ENCODE results near the gene SERINC5. TPM values are rescaled to one million over a fixed set of nuclear protein-coding genes. Genes with fewer than 3 reads are reported as not detected.
"Not testable (repeated sequence)": the region's sequence is repeated elsewhere in the genome, so short reads cannot be mapped to it uniquely, and the experiment has no call there.

Gene SERINC5
- total and polyA plus RNA-seq, 7 donors, result 0.70 to 8.6 (median 2.7) TPM

DNA sequence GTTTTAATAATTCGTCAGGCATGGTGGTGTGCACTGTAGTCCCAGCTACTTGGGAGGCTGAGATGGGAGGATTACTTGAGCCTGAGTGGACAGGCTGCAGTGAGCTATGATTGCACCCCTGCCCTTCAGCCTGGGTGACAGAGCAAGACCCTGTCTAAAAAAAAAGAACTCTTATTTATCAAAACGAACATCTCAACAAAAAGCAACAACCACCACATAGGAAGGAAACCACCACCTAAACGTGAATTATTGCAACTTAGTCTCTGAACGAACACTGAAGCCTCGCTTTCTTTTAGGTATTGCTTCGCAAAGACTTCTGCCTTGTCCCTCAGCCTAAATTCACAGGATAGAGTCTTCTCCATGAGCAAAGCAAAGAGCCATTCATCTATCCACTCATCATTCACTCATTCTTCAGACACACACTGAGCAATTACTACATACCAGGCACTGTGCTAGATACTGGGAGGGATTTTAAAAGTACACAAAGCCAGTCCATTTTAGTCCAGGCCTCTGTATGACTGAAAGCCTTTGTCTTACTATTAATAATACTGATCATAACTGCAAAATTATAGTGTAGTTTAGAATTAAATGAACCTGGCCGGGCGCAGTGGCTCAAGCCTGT, 163.3 kb downstream of the SERINC5 start:
- Histone ChIP-seq H3K27me3 (ENCODE audit: insufficient read depth in 3 of 3, low read length in 2 of 3) (no peaks in the 10 kb centered on the region), H3K36me3 (ENCODE audit: insufficient read depth in 1 of 2, low read depth in 1 of 2) (no peaks in the 10 kb centered on the region), H3K4me3 (no peak overlapping the region), H3K9me3 (no peaks in the 10 kb centered on the region), H3K4me1 (peaks cover 6% of the 10 kb centered on the region), H3K27ac (no peak overlapping the region)
- TF ChIP-seq, protein P1, sequence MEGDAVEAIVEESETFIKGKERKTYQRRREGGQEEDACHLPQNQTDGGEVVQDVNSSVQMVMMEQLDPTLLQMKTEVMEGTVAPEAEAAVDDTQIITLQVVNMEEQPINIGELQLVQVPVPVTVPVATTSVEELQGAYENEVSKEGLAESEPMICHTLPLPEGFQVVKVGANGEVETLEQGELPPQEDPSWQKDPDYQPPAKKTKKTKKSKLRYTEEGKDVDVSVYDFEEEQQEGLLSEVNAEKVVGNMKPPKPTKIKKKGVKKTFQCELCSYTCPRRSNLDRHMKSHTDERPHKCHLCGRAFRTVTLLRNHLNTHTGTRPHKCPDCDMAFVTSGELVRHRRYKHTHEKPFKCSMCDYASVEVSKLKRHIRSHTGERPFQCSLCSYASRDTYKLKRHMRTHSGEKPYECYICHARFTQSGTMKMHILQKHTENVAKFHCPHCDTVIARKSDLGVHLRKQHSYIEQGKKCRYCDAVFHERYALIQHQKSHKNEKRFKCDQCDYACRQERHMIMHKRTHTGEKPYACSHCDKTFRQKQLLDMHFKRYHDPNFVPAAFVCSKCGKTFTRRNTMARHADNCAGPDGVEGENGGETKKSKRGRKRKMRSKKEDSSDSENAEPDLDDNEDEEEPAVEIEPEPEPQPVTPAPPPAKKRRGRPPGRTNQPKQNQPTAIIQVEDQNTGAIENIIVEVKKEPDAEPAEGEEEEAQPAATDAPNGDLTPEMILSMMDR (IDR thresholded peaks at IDR 0.05), result no peak
- intact Hi-C loops (cut with DNase I), result loop anchor here (1.0 to 5.0 kb wide), 4 partner anchors 182 to 215 kb away; no protein-coding TSS in a partner anchor
- WGBS, 3 donors, result 90 to 93% (median 92%) methylated on average over 8 of the region's 8 CpGs
- DNase-seq (no peak), ATAC-seq (peak in 1 of 4 donors; percentile 8)

DNA sequence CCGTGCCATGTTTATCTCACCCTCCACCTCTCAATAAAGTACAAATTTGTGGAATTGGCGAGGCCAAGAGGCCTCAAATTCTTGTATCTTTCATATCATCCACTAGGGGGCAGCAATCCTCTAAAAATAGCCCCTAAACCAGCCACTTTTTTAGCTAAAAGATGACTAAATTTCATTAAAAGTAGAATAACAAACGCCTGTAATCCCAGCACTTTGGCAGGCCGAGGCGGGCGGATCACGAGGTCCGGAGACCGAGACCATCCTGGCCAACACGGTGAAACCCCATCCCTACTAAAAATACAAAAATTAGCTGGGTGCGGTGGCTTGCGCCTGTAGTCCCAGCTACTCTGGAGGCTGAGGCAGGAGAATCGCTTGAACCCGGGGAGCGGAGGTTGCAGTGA, 164.1 kb downstream of the SERINC5 start:
- not testable (repeated sequence) for H3K27ac ChIP-seq; H3K36me3 ChIP-seq (ENCODE audit: insufficient read depth in 1 of 2, low read depth in 1 of 2); H3K4me1 ChIP-seq; H3K4me3 ChIP-seq; H3K9me3 ChIP-seq; H3K27me3 ChIP-seq (ENCODE audit: insufficient read depth in 3 of 3, low read length in 2 of 3)
- intact Hi-C loops (cut with DNase I), result loop anchor here (1.0 to 5.0 kb wide), 4 partner anchors 183 to 216 kb away; no protein-coding TSS in a partner anchor
- TF ChIP-seq, protein P1 (IDR thresholded peaks at IDR 0.05), result peak; percentile 81
- DNase-seq (peak; percentile 35 to 61), ATAC-seq (peak; percentile 60 to 89 (median 70))
- 15 to 32% (median 21%) methylated on average over 15 of the region's 15 CpGs for WGBS, 3 donors

DNA sequence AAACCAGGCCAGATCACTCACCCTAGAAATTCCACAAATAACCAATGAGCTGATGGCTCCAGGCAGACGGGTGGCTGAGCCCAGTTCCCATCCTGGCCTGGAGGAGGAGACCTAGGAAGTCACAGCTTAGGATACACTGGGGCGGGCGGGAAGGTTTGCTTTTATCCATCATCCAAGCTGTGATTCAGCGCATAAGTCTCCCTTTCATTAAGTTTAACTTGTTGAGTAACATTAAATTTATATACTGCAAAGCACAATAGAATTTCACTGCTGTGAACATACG, 165.0 kb downstream of the SERINC5 start:
- intact Hi-C loops (cut with DNase I), result loop anchor here in 1 of 2 donors (5.0 kb wide), 2 partner anchors 186 to 216 kb away; no protein-coding TSS in a partner anchor
- WGBS, 3 donors, result 93 to 95% (median 94%) methylated on average over 5 of the region's 5 CpGs
- H3K36me3 ChIP-seq (ENCODE audit: insufficient read depth in 1 of 2, low read depth in 1 of 2), result no peaks in the 10 kb centered on the region
- H3K4me3 ChIP-seq, result no peak overlapping the region
- peaks cover 6% of the 10 kb centered on the region for H3K4me1 ChIP-seq
- no peaks in the 10 kb centered on the region for H3K9me3 ChIP-seq
- no peaks in the 10 kb centered on the region for H3K27me3 ChIP-seq (ENCODE audit: insufficient read depth in 3 of 3, low read length in 2 of 3)
- no peak for DNase-seq
- TF ChIP-seq, protein P1 (IDR thresholded peaks at IDR 0.05), result no peak
- H3K27ac ChIP-seq, result no peak overlapping the region
- no peak for ATAC-seq

DNA sequence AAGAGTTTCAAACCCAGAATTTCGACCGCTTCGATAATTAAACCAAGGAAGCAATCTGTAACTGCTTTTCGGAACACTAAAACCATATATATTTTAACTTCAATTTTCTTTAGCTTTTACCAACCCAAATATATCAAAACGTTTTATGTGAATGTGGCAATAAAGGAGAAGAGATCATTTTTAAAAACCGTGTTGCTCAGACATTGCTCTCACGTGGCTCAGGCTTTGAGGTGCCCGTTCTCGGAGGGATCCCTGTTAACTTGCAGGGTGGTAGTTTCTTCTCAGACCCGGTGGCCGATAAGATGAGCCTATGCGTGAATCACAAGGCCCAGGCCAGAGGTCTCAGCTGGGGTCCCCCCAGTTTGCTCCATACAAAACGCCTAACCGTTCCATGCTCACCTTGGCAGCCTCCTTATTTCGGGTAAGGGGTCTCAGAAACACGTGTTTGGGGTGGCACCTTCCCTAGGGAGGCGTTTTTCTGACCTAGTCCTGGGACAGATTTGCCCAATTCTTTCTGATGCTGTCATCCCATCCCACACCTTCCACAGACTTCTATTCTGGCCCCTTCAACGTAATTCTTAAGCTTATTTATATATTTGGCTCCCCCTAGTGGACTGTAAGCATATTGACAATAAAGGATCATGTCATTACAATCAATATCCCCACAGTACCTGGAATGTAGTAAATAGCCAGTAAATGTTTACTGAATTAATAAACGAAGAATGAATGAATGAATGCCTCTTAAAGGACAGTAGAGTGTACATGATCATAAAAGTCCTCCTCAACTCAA, 172.6 kb downstream of the SERINC5 start:
- intact Hi-C loops (cut with DNase I), result loop anchor here in 1 of 2 donors (10.0 kb wide), 2 partner anchors 228 to 1058 kb away; no protein-coding TSS in a partner anchor
- peak overlapping the region; percentile 68 for H3K27ac ChIP-seq
- 19 to 29% (median 21%) methylated on average over 19 of the region's 19 CpGs for WGBS, 3 donors
- DNase-seq, result no peak
- no peaks in the 10 kb centered on the region for H3K36me3 ChIP-seq (ENCODE audit: insufficient read depth in 1 of 2, low read depth in 1 of 2)
- peaks cover 7% of the 10 kb centered on the region for H3K4me1 ChIP-seq
- no peaks in the 10 kb centered on the region for H3K9me3 ChIP-seq
- ATAC-seq, result peak; percentile 79 to 91 (median 86)
- TF ChIP-seq, protein P1 (IDR thresholded peaks at IDR 0.05), result peak; percentile 73
- peak overlapping the region; percentile 58 for H3K4me3 ChIP-seq
- no peaks in the 10 kb centered on the region for H3K27me3 ChIP-seq (ENCODE audit: insufficient read depth in 3 of 3, low read length in 2 of 3)

Data from psoas muscle (tissue), 8 donors.